OCI-LY7 (cell line): ENCODE results near the gene KLHL3. TPM values are rescaled to one million over a fixed set of nuclear protein-coding genes. Genes with fewer than 3 reads are reported as not detected.

Source experiments
- BruUV-seq: library from RNA; stranded (reverse); fragments of 400-500 nt; replicated peaks from 2 replicates; lab custom pipeline; 2021; lab: Mats Ljungman, UMichigan
- CTCF ChIA-PET: fragments of 300-600 bp; sonication (Branson Sonifier 250); formaldehyde crosslinking; loops from one replicate; lab custom pipeline; 2022; ENCODE audit warnings: antibody characterized with exemption; ENCODE audit not compliant: unreplicated experiment; lab: Charles Lee
- POLR2A ChIA-PET: fragments of 300-600 bp; sonication (Branson Sonifier 250); formaldehyde crosslinking; loops from one replicate; lab custom pipeline; 2022; ENCODE audit warnings: antibody characterized with exemption; lab: Charles Lee
- DNase-seq: peaks from one replicate; pipeline ENCODE4 v3.0.0-alpha.2; 2015; ENCODE audit warnings: low spot score
- H2AFZ ChIP-seq: fragments of 200-600 bp; sonication (generic), shearing (Covaris generic); 2 replicates; pipeline ENCODE4 v1.6.1; 2014; ENCODE audit warnings: mild to moderate bottlenecking, antibody characterized with exemption, low read length, moderate library complexity
- H3K27ac ChIP-seq: fragments of 200-600 bp; sonication (generic); 2 replicates; pipeline ENCODE4 v1.5.1; 2014; ENCODE audit warnings: mixed run types, low read depth, mild to moderate bottlenecking, moderate library complexity, low read length, inconsistent platforms; ENCODE audit not compliant: poor library complexity, severe bottlenecking
- H3K36me3 ChIP-seq: fragments of 200-600 bp; sonication (generic); 2 replicates; pipeline ENCODE4 v1.6.1; 2014; ENCODE audit warnings: mild to moderate bottlenecking, antibody characterized with exemption, low read length, moderate library complexity, mixed read lengths; ENCODE audit not compliant: insufficient read depth
- H3K4me1 ChIP-seq: fragments of 200-600 bp; sonication (generic); 2 replicates; pipeline ENCODE4 v1.5.1; 2014; ENCODE audit warnings: mild to moderate bottlenecking, low read length; ENCODE audit not compliant: insufficient read depth, poor library complexity, severe bottlenecking
- H3K4me2 ChIP-seq: fragments of 200-600 bp; sonication (generic); 2 replicates; pipeline ENCODE4 v1.6.1; 2014; ENCODE audit warnings: mild to moderate bottlenecking, low read length
- H3K4me3 ChIP-seq: fragments of 200-600 bp; sonication (generic); 2 replicates; pipeline ENCODE4 v1.5.1; 2014; ENCODE audit warnings: mild to moderate bottlenecking, low read depth, low read length; ENCODE audit not compliant: poor library complexity, severe bottlenecking
- H3K79me2 ChIP-seq: fragments of 200-600 bp; sonication (generic); 2 replicates; pipeline ENCODE4 v1.6.1; 2016; ENCODE audit warnings: low read depth, mild to moderate bottlenecking, low read length, moderate library complexity, mixed read lengths; ENCODE audit not compliant: insufficient read depth
- H3K9me2 ChIP-seq: fragments of 200-600 bp; sonication (generic); 2 replicates; pipeline ENCODE4 v1.6.1; 2016; ENCODE audit warnings: mild to moderate bottlenecking, low read length, mixed read lengths; ENCODE audit not compliant: insufficient read depth
- H3K9me3 ChIP-seq: fragments of 200-600 bp; sonication (generic); 2 replicates; pipeline ENCODE4 v1.6.1; 2014; ENCODE audit warnings: mild to moderate bottlenecking, mixed run types, low read length, mixed read lengths
- H4K20me1 ChIP-seq: fragments of 200-600 bp; sonication (generic); 2 replicates; pipeline ENCODE4 v1.6.1; 2014; ENCODE audit warnings: mild to moderate bottlenecking, antibody characterized with exemption, low read length, moderate library complexity, mixed read lengths; ENCODE audit not compliant: insufficient read depth
- EZH2phosphoT487 ChIP-seq: fragments of 200-600 bp; sonication (generic); IDR thresholded peaks from 2 replicates; pipeline ENCODE4 v1.6.1; 2018; ENCODE audit warnings: low read depth, borderline replicate concordance, mild to moderate bottlenecking, mixed run types, antibody characterized with exemption, low read length, moderate library complexity, mixed read lengths
- intact Hi-C: fragments of 100-400 bp; cut with micrococcal nuclease; formaldehyde crosslinking; loops from one replicate; pipeline ENCODE4 v1.10.0; 2022; ENCODE audit not compliant: unreplicated experiment
- total RNA-seq, 2 experiments: library from RNA; depleted of rRNA in 1 of 2; stranded (reverse); fragments of >200 nt in 1 of 2; shearing (Covaris generic) in 1 of 2; gene quantifications; 2 replicates each; pipeline ENCODE4 v1.2.3, GENCODE V29; 2014 to 2022
- TF ChIP-seq, protein P1 (sequence below): fragments of 200-600 bp; sonication (generic); conservative IDR thresholded peaks from 2 replicates; pipeline ENCODE4 v1.5.1; 2014; ENCODE audit warnings: mild to moderate bottlenecking, antibody characterized with exemption, low read length, moderate library complexity, mixed read lengths

KLHL3 gene
- total RNA-seq, 2 experiments from 2014 or later = 0.28 to 6.2 TPM

GRCh38 chr5:137587919-137588318 is 148.0 kb downstream of the KLHL3 start:
- Histone ChIP-seq H3K9me3 (no peaks in the 10 kb centered on the region), H2AFZ (no peak overlapping the region), H4K20me1 (no peaks in the 10 kb centered on the region), H3K4me1 (no peaks in the 10 kb centered on the region), H3K4me3 (no peak overlapping the region), H3K36me3 (no peaks in the 10 kb centered on the region), H3K79me2 (no peaks in the 10 kb centered on the region), H3K4me2 (no peak overlapping the region), H3K27ac (no peak overlapping the region), H3K9me2 (no peaks in the 10 kb centered on the region)
- TF ChIP-seq, protein P1, sequence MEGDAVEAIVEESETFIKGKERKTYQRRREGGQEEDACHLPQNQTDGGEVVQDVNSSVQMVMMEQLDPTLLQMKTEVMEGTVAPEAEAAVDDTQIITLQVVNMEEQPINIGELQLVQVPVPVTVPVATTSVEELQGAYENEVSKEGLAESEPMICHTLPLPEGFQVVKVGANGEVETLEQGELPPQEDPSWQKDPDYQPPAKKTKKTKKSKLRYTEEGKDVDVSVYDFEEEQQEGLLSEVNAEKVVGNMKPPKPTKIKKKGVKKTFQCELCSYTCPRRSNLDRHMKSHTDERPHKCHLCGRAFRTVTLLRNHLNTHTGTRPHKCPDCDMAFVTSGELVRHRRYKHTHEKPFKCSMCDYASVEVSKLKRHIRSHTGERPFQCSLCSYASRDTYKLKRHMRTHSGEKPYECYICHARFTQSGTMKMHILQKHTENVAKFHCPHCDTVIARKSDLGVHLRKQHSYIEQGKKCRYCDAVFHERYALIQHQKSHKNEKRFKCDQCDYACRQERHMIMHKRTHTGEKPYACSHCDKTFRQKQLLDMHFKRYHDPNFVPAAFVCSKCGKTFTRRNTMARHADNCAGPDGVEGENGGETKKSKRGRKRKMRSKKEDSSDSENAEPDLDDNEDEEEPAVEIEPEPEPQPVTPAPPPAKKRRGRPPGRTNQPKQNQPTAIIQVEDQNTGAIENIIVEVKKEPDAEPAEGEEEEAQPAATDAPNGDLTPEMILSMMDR = no peak
- no peak for TF ChIP-seq EZH2phosphoT487
- BruUV-seq = no TSS peak
- intact Hi-C loops = no loop called here
- no peak for DNase-seq
- CTCF ChIA-PET = no interaction called here
- POLR2A ChIA-PET = no interaction called here

DNA sequence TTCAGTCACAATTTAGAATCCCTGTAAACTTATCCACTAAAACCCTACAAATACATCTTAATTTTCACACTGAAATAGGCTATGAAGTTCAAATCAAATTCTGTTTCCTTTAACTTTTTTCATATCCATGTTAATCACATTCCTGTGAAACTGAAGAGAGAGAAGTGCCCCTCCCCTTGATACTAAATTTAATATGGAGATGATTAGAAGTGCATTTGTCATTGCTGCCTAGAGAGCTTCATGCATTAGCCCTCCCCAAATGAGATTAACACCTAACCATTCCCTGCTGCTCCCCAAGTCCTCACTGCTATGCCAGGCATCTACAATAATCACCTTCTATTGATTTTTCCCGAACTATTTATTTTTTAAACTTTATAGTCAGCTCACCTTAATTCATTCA is 151.6 kb downstream of the KLHL3 start:
- Histone ChIP-seq H4K20me1 (no peaks in the 10 kb centered on the region), H3K9me2 (no peaks in the 10 kb centered on the region), H2AFZ (no peak overlapping the region), H3K79me2 (no peaks in the 10 kb centered on the region), H3K9me3 (no peaks in the 10 kb centered on the region), H3K36me3 (no peaks in the 10 kb centered on the region), H3K27ac (no peak overlapping the region), H3K4me1 (no peaks in the 10 kb centered on the region), H3K4me2 (no peak overlapping the region), H3K4me3 (no peak overlapping the region)
- ChIA-PET POLR2A (no interaction called here), CTCF (no interaction called here)
- intact Hi-C loops = no loop called here
- TF ChIP-seq, protein P1 = no peak
- TF ChIP-seq EZH2phosphoT487 = no peak
- DNase-seq = no peak
- BruUV-seq = no TSS peak

DNA sequence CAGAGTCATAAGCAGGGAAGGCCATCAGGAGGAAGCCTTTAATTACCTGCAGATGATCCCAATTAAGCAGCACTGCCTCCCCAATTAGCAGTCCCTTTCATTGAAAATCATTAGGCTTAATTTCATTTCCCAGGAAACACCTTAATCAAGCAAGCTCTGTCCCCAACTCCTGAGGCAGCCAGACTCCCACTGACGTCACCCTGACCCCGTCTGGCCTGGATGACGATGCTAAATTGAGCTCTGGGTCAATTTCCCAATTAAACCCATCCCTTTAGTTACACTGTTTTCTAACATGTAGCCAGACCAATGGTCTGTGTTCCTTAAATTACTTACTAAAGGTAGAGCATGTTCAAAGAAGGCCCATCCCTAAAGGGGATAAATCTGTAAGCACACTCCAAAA is 152.8 kb downstream of the KLHL3 start:
- no peak overlapping the region for H3K27ac ChIP-seq
- no peak overlapping the region for H2AFZ ChIP-seq
- H3K9me2 ChIP-seq = no peaks in the 10 kb centered on the region
- no peak for TF ChIP-seq EZH2phosphoT487
- TF ChIP-seq, protein P1 = no peak
- H3K36me3 ChIP-seq = no peaks in the 10 kb centered on the region
- H3K4me3 ChIP-seq = no peak overlapping the region
- no peaks in the 10 kb centered on the region for H3K9me3 ChIP-seq
- DNase-seq = no peak
- intact Hi-C loops = no loop called here
- ChIA-PET POLR2A (no interaction called here), CTCF (no interaction called here)
- H3K4me1 ChIP-seq = no peaks in the 10 kb centered on the region
- no peak overlapping the region for H3K4me2 ChIP-seq
- no peaks in the 10 kb centered on the region for H3K79me2 ChIP-seq
- no TSS peak for BruUV-seq
- no peaks in the 10 kb centered on the region for H4K20me1 ChIP-seq
